GM19324 (cell line): ENCODE results near the gene DUSP16.
A peak's percentile ranks its signal among the peaks of the same experiment; 100 is the strongest.
"Not testable (repeated sequence)": the region's sequence is repeated elsewhere in the genome, so short reads cannot be mapped to it uniquely, and the experiment has no call there.

Source experiments
- ATAC-seq: cut with Tn5 transposase; IDR thresholded peaks from one replicate; pipeline ENCODE4 v1.9.1; 2021; ENCODE audit warnings: mild to moderate bottlenecking, moderate library complexity; ENCODE audit not compliant: unreplicated experiment, low FRiP score

The DUSP16 gene

GRCh38 chr12:12585115-12585863 lies 22.6 kb upstream of the DUSP16 start:
- ATAC-seq, result no peak

- ATAC-seq, result no peak
These were observed 21.0 kb upstream of the DUSP16 start for GRCh38 chr12:12583510-12584178.

- peak; percentile 74 for ATAC-seq
These were observed 20.2 kb upstream of the DUSP16 start for GRCh38 chr12:12582895-12583303.

GRCh38 chr12:12582193-12582881 lies 19.7 kb upstream of the DUSP16 start:
- peak; percentile 42 for ATAC-seq

GRCh38 chr12:12580716-12581115 lies 18.1 kb upstream of the DUSP16 start:
- not testable (repeated sequence) for ATAC-seq

- ATAC-seq, result no peak
These were observed 15.1 kb upstream of the DUSP16 start for GRCh38 chr12:12577786-12578185.

- no peak for ATAC-seq
These were observed 10.0 kb upstream of the DUSP16 start for GRCh38 chr12:12572659-12573058.

GRCh38 chr12:12565971-12566370 lies 3.3 kb upstream of the DUSP16 start:
- not testable (repeated sequence) for ATAC-seq

GRCh38 chr12:12564911-12565310 lies 2.2 kb upstream of the DUSP16 start:
- no peak for ATAC-seq

GRCh38 chr12:12563290-12563928 lies 746 bp upstream of the DUSP16 start:
- no peak for ATAC-seq

- ATAC-seq, result peak; percentile 24
These were observed 613 bp downstream of the DUSP16 start for GRCh38 chr12:12562016-12562483.

- peak; percentile 30 for ATAC-seq
These were observed 1.2 kb downstream of the DUSP16 start for GRCh38 chr12:12561371-12562015.

- no peak for ATAC-seq
These were observed 1.9 kb downstream of the DUSP16 start for GRCh38 chr12:12560587-12561370.

GRCh38 chr12:12559719-12560296 lies 2.9 kb downstream of the DUSP16 start:
- ATAC-seq, result no peak

GRCh38 chr12:12558291-12558690 lies 4.4 kb downstream of the DUSP16 start:
- no peak for ATAC-seq

- ATAC-seq, result no peak
These were observed 4.9 kb downstream of the DUSP16 start for GRCh38 chr12:12557733-12558132.

GRCh38 chr12:12555656-12556055 lies 7.0 kb downstream of the DUSP16 start:
- no peak for ATAC-seq

- ATAC-seq, result no peak
These were observed 9.4 kb downstream of the DUSP16 start for GRCh38 chr12:12553208-12553785.

- no peak for ATAC-seq
These were observed 11.5 kb downstream of the DUSP16 start for GRCh38 chr12:12551115-12551514.
